Measurements from ENCODE around the gene MLNR.

DNA sequence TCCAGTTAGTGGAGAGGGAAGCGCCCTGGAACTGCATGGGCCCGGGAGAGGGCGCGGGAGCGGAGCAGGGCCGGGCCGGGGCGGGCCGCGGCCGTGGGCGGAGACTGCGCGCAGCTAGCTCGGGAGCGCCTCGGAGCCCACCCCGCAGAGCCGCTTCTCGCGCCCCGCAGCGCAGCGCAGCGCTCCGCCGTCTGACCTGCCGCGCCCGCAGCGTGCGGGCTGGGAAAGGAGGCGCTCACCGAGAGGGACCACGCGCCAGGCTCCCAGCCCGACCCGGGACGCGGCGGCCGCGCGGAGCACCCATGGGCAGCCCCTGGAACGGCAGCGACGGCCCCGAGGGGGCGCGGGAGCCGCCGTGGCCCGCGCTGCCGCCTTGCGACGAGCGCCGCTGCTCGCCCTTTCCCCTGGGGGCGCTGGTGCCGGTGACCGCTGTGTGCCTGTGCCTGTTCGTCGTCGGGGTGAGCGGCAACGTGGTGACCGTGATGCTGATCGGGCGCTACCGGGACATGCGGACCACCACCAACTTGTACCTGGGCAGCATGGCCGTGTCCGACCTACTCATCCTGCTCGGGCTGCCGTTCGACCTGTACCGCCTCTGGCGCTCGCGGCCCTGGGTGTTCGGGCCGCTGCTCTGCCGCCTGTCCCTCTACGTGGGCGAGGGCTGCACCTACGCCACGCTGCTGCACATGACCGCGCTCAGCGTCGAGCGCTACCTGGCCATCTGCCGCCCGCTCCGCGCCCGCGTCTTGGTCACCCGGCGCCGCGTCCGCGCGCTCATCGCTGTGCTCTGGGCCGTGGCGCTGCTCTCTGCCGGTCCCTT, at the start of gene MLNR:
- TF ChIP-seq POLR2AphosphoS5 (IDR thresholded peaks at IDR 0.05) = no peak
- TF ChIP-seq, protein P1, sequence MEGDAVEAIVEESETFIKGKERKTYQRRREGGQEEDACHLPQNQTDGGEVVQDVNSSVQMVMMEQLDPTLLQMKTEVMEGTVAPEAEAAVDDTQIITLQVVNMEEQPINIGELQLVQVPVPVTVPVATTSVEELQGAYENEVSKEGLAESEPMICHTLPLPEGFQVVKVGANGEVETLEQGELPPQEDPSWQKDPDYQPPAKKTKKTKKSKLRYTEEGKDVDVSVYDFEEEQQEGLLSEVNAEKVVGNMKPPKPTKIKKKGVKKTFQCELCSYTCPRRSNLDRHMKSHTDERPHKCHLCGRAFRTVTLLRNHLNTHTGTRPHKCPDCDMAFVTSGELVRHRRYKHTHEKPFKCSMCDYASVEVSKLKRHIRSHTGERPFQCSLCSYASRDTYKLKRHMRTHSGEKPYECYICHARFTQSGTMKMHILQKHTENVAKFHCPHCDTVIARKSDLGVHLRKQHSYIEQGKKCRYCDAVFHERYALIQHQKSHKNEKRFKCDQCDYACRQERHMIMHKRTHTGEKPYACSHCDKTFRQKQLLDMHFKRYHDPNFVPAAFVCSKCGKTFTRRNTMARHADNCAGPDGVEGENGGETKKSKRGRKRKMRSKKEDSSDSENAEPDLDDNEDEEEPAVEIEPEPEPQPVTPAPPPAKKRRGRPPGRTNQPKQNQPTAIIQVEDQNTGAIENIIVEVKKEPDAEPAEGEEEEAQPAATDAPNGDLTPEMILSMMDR (IDR thresholded peaks at IDR 0.05) = peak in 1 of 3 donors; percentile 11

Data from breast epithelium (tissue), 3 donors.